ENCODE results near the gene CCNB1IP1.

DNA sequence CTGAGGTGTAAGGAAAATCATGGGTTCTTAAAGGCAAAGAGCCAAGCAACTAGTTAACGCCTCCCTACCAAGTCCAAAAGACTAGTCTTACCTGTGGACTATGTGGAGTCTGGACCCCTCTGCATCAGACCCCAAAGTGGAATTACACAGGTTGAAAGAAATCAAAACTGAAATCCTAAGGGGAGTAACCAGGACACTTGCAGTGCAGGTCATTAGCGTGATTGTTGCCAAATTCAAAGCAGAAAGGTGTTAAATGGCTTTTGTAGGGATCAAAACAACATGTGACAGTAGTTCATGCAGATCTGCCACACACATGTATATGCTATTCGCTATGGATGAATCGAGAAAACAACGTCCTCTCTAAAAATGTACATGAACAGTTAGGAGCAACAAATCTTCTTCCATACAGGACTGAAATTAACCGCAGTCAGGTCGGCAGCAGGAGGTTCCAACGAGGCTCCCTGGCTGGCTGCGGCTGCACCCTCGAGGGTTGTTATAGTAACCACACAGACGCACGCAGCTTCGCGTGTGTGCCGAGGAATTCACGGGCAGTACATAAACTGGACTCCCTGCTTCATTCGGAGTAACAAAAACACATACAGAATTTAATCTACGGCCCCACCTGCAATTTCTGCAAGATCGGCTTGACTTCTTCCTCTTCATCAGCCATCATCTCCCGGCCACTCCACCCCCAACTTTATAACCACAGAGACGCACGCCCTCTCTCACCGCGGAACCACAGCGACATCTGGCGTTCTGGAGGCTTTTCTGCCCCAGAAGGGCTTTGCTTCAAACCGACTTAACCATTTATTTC is 27.6 kb downstream of the CCNB1IP1 start, which contains the start of gene TTC5:
- TF ChIP-seq POLR2AphosphoS5 (IDR thresholded peaks at IDR 0.05; ENCODE audit: low read depth, low read length) (peak; percentile 68; the same call in 1 of the 2 replicates), TAF1 (IDR thresholded peaks at IDR 0.05; ENCODE audit: low read depth, low read length) (peak; percentile 48; the same call in 1 of the 2 replicates), POLR2A (IDR thresholded peaks at IDR 0.05; ENCODE audit: low read depth, low read length) (peak; percentile 69), SPI1 (IDR thresholded peaks at IDR 0.05; ENCODE audit: low read depth, low read length) (no peak), POU2F2 (IDR thresholded peaks at IDR 0.05; ENCODE audit: low read depth, low read length) (peak; percentile 61; the same call in 1 of the 2 replicates), PAX5 (IDR thresholded peaks at IDR 0.05; ENCODE audit: insufficient read depth, low read length, severe bottlenecking) (no peak)

All from GM12891 (cell line).